Chondrocyte (in vitro differentiated cells): Measurements from ENCODE around the gene CLK4. TPM values are rescaled to one million over a fixed set of nuclear protein-coding genes. Genes with fewer than 3 reads are reported as not detected.

ENCODE experiments used
- DNase-seq: peaks from one replicate; pipeline ENCODE4 v3.0.0; 2021; ENCODE audit warnings: mixed read lengths, low spot score
- H3K27ac Mint-ChIP-seq: one replicate; pipeline ENCODE4 v1.8.0; 2021; ENCODE audit warnings: mild to moderate bottlenecking, moderate library complexity, mixed read lengths; ENCODE audit not compliant: unreplicated experiment
- H3K27me3 Mint-ChIP-seq: 2 replicates; pipeline ENCODE4 v1.8.0; 2021; ENCODE audit warnings: low read depth, mixed read lengths
- H3K36me3 Mint-ChIP-seq: 2 replicates; pipeline ENCODE4 v1.8.0; 2021; ENCODE audit warnings: low read depth, mixed read lengths
- H3K4me1 Mint-ChIP-seq: 2 replicates; pipeline ENCODE4 v1.8.0; 2021; ENCODE audit warnings: low read depth, mild to moderate bottlenecking, mixed read lengths
- H3K4me3 Mint-ChIP-seq: one replicate; pipeline ENCODE4 v1.8.0; 2021; ENCODE audit warnings: mild to moderate bottlenecking, moderate library complexity, mixed read lengths; ENCODE audit not compliant: unreplicated experiment
- H3K9me3 Mint-ChIP-seq: 2 replicates; pipeline ENCODE4 v1.8.0; 2021; ENCODE audit warnings: low read depth, mixed read lengths
- total RNA-seq: library from RNA; stranded (reverse); gene quantifications from 3 replicates; pipeline ENCODE4 v1.2.1, GENCODE V29; 2021
- TF ChIP-seq, protein P1 (sequence below): fragments of 200-600 bp; sonication (generic); IDR thresholded peaks from 2 replicates; pipeline ENCODE4 v1.5.0; 2021; ENCODE audit warnings: antibody characterized with exemption, mild to moderate bottlenecking, moderate library complexity

The CLK4 gene
- total RNA-seq, 1 donor from 2014 or later, result 21.8 TPM

DNA sequence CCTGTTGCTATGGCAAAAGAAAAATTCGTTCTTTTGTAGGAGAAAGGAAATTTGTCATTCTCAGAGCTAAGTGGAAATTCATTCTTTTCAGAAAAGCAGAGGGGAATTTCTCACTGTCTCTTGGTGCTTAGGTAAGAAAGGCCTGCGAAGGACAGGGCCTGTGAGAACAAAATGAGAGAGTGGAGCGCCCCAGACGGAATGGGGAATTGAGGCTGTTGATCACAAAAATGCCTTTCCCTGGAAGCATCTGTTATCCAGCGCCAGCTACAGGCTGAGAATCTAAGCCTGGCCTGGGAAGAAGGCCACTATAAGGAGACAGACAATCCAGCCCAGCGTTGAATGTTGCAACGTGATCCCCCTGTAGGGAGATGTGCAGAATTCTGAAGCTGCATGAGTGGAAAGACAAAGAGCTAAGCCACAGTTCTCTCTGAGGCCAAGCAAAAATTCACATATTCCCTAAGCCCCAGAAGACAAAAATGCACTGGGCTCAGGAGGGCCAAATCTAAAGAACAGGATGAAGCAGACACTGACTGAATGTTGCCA lies 44.8 kb upstream of the CLK4 start:
- Mint-ChIP-seq H3K4me1 (peaks cover 37% of the 10 kb centered on the region), H3K27ac (no peak overlapping the region), H3K27me3 (no peaks in the 10 kb centered on the region), H3K36me3 (peaks cover 2% of the 10 kb centered on the region), H3K4me3 (no peak overlapping the region), H3K9me3 (peaks cover 20% of the 10 kb centered on the region)
- DNase-seq, result no peak
- TF ChIP-seq, protein P1, sequence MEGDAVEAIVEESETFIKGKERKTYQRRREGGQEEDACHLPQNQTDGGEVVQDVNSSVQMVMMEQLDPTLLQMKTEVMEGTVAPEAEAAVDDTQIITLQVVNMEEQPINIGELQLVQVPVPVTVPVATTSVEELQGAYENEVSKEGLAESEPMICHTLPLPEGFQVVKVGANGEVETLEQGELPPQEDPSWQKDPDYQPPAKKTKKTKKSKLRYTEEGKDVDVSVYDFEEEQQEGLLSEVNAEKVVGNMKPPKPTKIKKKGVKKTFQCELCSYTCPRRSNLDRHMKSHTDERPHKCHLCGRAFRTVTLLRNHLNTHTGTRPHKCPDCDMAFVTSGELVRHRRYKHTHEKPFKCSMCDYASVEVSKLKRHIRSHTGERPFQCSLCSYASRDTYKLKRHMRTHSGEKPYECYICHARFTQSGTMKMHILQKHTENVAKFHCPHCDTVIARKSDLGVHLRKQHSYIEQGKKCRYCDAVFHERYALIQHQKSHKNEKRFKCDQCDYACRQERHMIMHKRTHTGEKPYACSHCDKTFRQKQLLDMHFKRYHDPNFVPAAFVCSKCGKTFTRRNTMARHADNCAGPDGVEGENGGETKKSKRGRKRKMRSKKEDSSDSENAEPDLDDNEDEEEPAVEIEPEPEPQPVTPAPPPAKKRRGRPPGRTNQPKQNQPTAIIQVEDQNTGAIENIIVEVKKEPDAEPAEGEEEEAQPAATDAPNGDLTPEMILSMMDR, result no peak

DNA sequence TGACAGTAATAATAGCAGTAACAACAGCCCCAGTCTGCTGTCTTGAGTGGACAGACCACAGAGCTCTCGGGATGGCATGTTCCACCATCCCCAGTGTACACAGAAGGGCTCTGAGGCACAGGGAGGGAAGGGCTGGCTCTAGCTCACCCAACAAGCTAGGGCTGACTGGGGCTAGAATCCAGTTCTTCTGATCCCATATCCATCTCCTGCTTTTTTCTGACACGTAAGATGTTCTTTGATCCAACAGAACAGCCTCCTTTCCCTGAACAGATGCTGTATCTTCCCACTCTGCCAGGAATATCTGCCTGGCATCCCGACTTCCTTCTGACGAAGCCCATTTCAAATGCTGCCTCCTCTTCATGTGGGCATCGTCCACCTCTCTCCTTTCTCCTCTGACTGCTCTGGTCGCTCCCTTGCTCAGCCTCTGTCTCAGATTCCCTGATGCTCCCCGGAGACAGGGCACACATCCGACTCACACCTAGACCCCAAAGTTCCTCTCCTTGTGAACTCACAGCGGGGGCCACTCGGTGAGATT lies 43.6 kb upstream of the CLK4 start:
- Mint-ChIP-seq H3K9me3 (peaks cover 17% of the 10 kb centered on the region), H3K4me1 (peaks cover 30% of the 10 kb centered on the region), H3K27ac (no peak overlapping the region), H3K36me3 (peaks cover 2% of the 10 kb centered on the region), H3K4me3 (no peak overlapping the region), H3K27me3 (no peaks in the 10 kb centered on the region)
- DNase-seq, result no peak
- TF ChIP-seq, protein P1, result no peak

DNA sequence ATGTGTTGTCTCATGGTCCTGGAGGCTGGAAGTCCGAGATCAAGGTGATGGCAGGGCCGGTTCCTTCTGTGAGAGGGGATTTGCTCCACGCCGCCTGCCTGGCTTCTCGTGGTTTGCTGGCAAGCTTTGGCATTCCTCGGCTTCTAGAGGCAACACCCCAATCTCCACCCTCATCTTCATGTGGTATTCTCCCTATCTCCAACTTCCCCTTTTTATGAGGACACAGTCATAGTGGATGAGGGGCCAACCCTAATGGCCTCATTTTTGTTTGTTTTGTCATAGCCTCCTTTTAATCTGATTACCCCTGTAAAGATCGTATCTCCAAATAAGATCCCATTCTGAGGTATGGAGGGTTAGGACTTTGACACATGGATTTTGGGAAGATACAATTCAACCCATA lies 41.7 kb upstream of the CLK4 start:
- Mint-ChIP-seq H3K36me3 (peaks cover 2% of the 10 kb centered on the region), H3K4me3 (no peak overlapping the region), H3K9me3 (peaks cover 15% of the 10 kb centered on the region), H3K27me3 (no peaks in the 10 kb centered on the region), H3K4me1 (peaks cover 18% of the 10 kb centered on the region), H3K27ac (no peak overlapping the region)
- TF ChIP-seq, protein P1, result no peak
- DNase-seq, result no peak

DNA sequence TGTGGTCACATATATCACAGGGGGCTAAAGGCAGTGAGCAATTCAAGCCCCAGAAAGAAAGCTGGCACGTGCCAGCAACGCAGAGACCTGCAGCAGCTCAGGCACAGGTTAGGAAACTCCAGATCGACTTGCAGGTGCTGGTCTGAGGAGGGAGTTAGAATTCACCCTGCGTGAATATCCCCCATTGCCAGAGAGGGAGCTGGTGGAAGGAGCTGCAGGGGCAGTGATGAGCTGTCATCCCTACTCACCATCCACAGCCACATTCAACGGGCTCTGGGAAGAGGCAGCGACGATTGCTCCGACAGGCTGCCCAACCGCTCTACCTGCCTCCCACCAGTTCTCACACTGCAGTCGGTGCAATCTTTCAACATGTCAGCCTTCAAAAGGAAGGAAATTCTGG lies 40.8 kb upstream of the CLK4 start:
- DNase-seq, result no peak
- H3K4me1 Mint-ChIP-seq, result peaks cover 12% of the 10 kb centered on the region
- TF ChIP-seq, protein P1, result no peak
- no peak overlapping the region for H3K4me3 Mint-ChIP-seq
- H3K27me3 Mint-ChIP-seq, result no peaks in the 10 kb centered on the region
- peaks cover 14% of the 10 kb centered on the region for H3K9me3 Mint-ChIP-seq
- H3K27ac Mint-ChIP-seq, result no peak overlapping the region
- peaks cover 2% of the 10 kb centered on the region for H3K36me3 Mint-ChIP-seq

DNA sequence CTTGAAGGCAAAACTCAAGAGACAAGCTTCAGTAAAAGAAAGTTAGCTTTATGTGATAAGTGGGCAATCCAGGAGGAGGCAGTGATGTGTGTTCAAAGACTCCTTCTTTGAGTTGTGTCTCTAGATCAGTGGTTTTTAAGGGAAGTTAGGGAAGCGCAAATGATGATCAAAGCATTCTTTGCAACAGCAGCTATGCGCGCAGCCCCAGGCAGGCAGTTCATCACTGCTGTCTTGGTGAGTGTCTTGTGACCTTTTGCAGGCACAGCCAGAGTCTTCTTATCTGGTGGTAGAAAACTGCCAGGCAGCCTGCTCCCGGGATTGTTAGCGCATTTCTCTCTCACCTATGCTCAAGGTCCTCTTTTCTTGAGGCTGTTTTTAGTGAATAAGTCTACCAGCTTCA lies 40.3 kb upstream of the CLK4 start:
- Mint-ChIP-seq H3K9me3 (peaks cover 12% of the 10 kb centered on the region), H3K4me3 (no peak overlapping the region), H3K4me1 (peaks cover 7% of the 10 kb centered on the region), H3K36me3 (peaks cover 2% of the 10 kb centered on the region), H3K27me3 (no peaks in the 10 kb centered on the region), H3K27ac (no peak overlapping the region)
- TF ChIP-seq, protein P1, result no peak
- no peak for DNase-seq
